NCI-H2196 treated with DMSO at 0.1 percent for 48 hours (cell line): ENCODE results near the gene DMGDH.

Experiments
- DNase-seq: peaks from one replicate; lab custom pipeline; 2025; ENCODE audit not compliant: unreplicated experiment; lab: John Stamatoyannopoulos, UW

Gene DMGDH

DNA sequence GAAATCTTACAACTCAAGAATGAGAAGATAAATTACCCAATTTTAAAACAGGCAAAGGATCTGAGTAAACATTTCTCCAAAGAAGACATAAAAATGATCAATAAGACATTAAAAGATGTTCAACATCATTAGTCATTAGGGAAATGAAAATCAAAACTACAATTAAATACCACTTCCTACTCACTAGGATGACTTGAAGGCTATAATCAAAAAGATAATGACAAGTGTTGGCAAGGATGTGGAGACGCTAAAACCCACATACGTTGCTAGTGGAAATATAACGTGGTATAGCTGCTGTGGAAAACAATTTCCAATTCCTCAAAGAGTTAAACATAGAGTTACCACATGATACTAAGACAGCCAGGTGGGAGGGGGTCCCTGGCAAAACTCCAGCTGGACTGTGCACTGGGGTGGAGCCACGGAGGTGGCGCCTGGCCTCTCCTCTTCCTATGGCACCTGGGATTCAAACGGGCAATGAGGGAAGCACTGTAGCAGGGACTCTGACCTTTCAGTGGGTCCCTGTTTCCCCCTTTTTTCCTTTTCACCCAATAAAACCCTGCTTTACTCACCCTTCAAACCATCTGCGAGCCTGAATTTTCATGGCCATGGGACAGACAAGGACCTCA lies 90.2 kb downstream of the DMGDH start:
- no peak for DNase-seq

DNA sequence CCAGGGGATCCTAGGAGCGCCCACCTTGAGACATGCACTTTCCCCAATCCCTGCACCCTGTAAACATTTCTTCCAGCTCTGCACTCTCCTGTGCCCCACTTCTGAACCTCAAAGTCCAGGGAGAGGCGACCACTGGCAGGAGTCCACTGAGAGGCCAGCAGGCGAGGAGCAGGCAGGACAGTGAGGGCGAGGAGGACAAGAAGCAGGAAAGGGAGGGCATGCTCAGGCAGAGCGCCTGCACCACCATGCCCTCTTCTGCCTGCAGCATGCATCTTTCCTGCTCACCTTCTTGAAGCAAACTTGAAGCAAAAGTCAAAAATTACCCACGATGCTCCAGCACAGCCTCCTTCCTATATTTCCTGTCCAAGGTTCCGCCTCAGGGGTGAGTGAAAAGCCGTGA lies 94.4 kb downstream of the DMGDH start:
- DNase-seq: no peak

DNA sequence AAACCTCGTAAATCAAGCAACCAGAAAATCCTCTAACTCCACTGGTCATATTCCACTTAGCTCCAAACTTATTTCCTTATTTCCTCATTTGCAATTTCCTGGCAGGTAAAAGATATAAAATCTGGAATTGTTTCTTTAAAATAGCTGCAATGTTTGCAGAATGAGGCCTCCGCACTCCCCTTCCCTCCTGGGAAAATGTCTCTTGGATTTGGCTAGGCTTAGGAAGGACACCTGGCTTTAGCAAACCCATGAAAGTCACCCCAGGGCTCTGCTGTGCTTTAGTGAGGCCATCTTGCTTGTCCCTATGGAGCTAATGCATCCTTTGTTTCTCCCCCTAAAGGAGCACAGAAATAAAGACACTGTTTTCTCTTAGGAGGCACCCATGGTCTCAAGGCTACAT lies 94.9 kb downstream of the DMGDH start:
- DNase-seq: no peak

DNA sequence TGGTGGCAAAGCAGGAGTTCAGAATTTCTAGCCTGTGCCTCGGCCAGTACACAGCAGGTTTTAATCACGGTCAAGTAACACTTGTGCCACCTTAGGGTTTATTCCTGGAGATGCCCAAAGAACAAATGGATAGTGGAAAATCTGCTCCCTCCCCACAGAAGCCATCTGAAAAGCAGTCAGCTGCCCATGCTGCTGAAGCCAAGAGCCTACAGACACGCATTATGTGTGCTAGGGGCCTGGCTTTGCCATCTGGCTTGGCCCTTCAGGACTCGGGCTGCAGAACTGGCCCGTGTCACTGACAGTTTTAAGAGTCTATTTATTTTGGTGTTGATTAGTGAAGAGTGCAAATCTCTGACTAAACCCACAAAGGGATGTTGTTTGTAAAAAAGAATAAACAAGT lies 95.5 kb downstream of the DMGDH start:
- DNase-seq: no peak

DNA sequence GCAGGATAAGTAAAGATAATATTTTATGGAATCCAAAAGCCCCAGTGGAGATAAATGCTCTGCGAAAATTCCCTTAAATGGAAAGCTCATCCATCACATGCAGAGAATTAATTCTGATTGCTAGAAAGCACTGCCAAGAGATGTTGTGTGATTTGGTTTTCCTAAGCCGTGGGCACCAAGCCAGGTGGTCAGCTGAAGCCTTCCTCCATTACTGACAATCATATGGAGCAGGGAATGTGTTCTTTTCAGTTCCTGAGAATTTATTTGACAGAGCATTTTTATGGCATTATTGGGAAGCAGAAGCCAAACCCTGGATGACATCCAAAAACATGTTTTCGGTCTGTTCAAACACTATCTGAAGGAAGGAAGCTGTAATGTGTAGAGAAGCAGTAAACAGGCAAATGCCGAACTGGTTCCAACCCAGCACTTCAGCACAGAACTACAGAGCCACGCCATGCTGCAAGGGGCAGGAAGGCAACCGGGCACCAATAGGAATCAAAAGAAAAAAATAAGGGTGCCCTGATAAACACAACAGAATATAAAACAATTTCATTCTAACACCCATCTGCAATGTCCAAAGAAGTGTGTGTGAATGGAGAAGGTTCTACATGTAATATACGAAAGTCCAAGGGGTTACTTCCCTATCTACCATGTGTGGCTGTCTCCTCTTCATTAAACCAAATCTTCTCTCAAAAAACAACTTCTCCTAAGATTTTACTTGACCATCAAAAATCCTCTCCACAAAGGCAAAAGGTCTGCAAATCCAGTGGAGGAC lies 96.6 kb downstream of the DMGDH start:
- no peak for DNase-seq

DNA sequence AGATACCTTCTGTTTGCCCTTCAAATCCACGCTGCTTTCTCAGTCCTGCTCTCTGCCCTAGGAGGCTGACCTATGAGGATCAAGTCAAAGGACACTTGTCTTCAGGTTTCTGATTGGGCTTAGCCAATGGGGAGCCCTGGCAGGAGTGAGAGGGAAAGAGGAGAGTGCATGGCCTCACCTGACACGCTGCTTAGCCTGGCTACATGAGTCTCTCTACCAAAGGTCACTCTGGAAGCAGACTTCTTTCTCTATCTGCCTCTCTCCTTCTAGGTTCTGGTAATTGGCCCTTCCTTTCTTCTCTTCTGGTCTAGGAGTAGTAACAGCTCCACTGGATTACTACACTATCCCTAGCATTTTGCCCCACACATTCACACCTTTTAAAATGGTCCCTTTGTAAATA lies 97.5 kb downstream of the DMGDH start:
- no peak for DNase-seq

DNA sequence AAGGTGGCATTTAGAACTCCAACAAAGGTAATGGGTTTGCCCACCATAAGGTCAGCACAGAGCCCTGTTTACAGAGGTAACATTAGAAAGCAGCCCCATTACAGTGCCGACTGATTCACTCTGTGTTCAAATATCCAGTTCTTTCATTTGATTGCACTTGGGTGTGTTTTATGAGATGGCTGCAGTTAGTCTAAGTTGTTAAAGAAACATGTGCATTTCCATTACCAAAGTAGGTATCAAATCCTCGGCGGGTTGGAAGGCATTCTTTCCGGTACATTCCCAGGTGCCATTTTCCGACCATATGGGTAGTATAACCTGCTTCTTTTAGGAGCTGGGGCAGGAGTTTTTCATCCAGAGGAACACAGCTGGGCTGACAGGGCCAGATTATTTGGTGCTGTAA lies 100.7 kb downstream of the DMGDH start:
- DNase-seq: no peak

DNA sequence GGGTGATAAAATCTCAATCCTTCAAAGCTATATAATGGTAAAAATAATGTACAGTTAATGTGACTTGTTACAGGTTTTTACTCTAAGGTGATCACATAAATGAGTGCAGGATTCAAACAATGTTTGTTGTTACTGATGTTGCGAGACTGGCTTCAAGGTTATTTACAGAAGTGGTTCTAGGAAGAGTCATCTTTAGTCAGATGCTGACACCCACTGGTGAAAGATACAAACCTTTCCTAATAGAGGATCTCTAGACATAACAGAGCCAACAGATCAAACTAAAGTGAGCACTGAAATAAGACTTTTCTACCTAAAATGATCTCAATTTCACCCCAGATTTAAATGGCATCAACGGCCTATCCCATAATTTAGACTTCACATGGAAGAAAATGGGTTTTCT lies 104.6 kb downstream of the DMGDH start:
- no peak for DNase-seq

DNA sequence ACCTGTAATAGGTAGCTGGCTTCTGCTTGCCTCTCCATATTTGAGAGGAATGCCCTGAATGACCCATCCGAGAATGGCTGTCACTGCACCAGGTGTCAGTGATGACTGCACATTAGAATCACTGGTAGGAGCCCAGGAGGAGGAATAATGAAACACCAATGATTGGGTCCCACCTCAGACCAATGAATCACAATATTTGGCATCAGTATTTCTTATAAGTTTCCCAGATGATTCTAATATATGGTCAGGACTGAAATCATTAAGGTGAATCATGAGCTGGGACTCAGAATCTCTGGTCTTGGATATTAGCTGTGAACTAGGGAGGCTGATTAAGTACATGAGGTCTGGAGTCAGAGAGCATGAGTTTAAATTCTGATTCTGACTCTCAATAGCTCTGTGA lies 107.7 kb downstream of the DMGDH start:
- no peak for DNase-seq

DNA sequence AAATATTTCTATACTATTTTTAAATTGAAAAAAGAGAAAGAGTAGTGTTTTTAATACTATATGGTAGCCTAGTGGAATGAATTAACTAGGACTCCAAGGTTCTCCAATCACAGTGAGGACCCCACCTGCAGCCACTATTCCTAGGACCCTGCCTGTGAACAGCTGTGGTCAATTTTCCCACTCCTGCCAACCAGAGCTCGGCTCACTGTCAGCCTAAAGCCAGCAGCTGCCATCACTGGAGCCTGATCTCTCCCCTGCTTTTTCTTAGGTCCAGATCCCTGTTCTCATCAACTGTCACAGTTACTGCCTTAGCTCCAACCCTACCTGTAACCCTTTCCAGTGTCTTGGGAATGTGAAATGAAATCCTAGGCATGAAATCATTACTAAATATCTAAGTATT lies 109.7 kb downstream of the DMGDH start:
- no peak for DNase-seq

DNA sequence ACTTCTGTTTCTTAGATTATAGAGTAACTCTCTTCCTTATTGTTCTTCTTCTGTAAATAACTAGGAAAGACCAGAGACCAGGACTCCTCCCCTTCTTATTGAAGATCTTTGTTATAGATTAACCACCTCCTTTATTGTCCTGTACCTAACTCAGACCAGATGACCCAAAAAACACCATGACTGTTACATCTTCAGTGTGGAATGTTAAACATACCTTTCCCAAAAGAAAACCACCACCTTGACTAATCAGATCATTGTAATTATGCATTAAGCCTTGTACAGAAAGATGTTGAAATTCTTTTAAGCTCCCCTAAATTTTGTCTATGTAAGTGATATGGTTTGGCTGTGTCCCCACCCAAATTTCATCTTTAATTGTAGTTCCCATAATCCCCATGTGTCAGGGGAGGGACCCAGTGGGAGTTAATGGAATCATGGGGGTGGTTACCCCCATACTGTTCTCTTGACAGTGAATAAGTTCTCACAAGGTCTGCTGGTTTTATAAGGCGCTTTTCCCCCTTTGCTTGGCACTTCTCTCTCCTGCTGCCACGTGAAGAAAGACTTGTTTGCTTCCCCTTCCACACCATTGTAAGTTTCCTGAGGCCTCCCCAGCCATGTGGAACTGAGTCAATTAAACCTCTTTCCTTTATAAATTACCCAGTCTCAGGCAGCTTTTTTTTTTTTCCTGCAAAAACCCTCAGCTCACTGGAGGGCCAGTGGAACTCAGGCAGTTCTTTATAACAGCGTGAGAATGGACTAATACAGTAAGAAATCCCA lies 110.6 kb downstream of the DMGDH start:
- DNase-seq: no peak

DNA sequence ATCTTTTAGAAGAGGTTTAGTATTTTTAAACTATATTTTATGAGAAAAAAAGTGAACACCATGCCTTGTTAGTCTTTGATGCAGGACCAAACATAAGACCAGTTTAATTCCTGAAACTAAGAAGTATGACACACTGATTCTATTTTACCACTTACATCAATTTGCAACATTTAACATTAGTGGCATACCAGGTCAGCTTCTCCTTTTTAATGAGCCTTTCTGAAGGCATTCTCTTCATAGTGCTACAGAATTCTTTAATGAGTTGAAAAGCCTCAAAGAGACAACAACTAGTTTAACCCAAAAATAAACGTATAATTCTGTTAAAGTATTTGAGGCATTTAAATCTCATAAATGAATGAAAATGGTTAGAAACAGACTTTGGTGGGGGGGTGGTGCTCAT lies 112.6 kb downstream of the DMGDH start:
- no peak for DNase-seq

DNA sequence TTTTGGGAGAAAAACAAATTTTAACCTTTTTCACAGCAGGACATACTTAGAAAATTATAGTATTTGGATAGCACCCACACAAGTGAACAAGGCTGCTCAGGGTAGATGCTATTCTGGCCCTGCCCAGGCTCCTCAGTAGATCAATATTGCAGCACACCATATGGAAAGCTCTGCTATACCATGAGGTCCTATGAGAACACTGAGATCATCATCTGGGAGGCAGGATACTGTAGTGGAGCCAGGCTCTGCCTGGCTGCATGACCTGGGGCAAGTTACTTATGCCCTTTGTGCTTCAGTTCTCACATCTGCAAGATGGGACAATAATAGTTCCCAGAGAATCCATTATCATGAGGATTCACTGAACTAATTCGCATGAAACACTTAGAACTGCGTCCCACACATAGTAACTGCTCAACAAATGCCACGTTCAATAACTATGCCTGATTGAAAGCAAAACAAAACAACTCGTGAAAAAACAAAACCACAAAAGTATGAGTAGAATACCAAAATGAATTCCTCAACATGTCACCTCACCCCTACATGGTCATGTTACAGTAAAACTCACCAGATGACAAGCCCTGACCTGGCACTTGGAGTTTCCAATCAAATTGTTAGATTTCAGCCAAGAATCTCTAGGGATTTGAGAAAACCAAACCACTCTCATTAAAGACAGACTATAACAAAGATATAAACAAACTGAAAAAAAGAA lies 116.2 kb downstream of the DMGDH start:
- no peak for DNase-seq
